ENCODE measurements around the gene AVL9.

AVL9 gene

DNA sequence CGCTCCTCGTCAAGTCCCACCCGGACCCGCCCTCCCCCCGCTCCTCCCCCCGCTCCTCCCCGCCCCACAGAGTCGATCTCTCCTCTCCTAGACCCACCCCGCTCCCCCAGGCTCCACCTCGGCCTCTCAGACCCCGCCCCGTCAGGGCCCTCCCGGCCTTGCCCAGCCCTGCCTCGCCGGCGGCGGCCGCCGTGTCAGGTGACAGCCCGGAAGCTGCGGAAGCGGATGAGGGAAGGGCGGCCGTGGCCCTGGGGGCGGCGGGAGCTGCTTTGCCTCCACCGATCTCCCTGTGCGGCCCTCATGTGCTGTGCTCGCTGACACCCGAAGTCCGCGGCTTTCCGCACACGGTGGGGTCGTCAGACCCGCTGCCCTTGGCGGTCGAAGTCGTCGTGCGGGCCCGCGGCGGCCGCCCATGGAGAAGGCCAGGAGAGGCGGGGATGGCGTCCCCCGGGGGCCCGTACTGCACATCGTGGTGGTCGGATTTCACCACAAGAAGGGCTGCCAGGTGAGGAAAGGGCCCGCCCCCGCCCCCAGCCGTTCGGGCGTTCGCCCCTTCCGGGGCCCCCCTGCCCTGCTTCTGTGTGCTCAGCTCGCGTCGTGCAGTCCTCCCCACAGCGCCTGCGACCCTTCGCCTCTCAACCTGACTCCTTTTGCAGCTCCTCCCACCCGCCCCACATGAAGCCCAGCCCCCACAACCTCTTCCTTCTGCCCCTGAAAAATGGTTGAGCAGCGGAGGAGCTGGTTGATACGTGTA, at the start of gene AVL9:
Gene AVL9 (plus strand): TSS at position 192 of the 754 bp plus-strand sequence. CDS start 221 bp downstream, at position 413.
- H3K27ac ChIP-seq = peak within 1 kb of the TSS; percentile 79
- TF ChIP-seq ZFX (IDR thresholded peaks at IDR 0.05; ENCODE audit: borderline replicate concordance) = no peak
- TF ChIP-seq, protein P1, sequence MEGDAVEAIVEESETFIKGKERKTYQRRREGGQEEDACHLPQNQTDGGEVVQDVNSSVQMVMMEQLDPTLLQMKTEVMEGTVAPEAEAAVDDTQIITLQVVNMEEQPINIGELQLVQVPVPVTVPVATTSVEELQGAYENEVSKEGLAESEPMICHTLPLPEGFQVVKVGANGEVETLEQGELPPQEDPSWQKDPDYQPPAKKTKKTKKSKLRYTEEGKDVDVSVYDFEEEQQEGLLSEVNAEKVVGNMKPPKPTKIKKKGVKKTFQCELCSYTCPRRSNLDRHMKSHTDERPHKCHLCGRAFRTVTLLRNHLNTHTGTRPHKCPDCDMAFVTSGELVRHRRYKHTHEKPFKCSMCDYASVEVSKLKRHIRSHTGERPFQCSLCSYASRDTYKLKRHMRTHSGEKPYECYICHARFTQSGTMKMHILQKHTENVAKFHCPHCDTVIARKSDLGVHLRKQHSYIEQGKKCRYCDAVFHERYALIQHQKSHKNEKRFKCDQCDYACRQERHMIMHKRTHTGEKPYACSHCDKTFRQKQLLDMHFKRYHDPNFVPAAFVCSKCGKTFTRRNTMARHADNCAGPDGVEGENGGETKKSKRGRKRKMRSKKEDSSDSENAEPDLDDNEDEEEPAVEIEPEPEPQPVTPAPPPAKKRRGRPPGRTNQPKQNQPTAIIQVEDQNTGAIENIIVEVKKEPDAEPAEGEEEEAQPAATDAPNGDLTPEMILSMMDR (IDR thresholded peaks at IDR 0.05) = no peak

DNA sequence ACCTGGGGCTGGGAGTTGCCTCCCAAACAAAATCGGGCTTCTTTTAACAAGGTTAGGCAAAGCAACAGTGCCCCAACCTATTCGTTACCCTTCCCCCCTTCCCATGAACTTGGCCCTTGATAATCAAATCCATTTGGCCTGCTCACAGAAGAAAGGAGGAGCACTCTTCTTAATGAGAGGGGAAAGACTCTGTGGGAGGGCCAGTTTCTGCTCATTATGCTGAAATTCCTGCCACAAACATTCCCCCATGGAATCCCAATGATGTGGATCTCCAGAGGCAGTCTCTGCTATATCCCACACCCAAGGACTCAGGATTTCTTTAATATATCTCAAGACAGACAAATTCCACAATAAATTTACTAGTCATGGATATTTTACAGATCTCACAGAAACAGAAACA, 48.1 kb upstream of the AVL9 start:
- TF ChIP-seq, protein P1 (IDR thresholded peaks at IDR 0.05) = no peak
- TF ChIP-seq ZFX (IDR thresholded peaks at IDR 0.05; ENCODE audit: borderline replicate concordance) = no peak
- no peak overlapping the region for H3K27ac ChIP-seq

DNA sequence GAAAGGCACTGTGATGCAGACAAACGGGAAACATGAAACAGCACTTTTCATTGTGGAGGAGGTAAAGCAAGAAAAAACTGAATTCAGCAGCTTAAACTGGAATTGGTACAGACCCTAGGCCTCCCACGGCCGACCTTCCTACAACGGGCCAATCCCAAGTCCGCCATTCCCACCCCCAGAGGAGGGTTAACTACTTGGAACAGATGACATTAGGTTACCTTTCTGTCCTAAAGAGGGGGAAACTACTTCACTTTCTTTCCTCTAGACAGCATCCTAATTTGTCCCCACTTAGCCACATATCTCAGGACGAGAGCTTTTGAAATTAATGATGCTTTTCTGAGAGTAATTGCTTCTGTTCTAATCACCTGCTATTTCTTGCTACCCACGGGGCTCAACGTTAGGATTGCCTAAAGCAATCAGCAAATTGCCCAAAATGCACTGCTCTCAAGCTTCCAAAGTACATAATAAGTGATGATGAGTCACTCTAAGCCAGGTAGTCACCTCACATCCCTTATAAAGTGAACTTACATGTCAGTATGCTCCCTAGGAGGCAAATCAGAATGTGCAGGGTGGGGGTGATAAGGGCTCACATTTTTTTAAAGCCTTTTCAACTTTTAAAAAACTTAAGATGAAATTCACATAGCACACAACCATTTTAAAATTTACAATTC, 41.8 kb upstream of the AVL9 start:
- H3K27ac ChIP-seq = no peak overlapping the region
- TF ChIP-seq ZFX (IDR thresholded peaks at IDR 0.05; ENCODE audit: borderline replicate concordance) = no peak
- TF ChIP-seq, protein P1 (IDR thresholded peaks at IDR 0.05) = no peak

- TF ChIP-seq, protein P1 (IDR thresholded peaks at IDR 0.05) = no peak
- no peak for TF ChIP-seq ZFX (IDR thresholded peaks at IDR 0.05; ENCODE audit: borderline replicate concordance)
- no peak overlapping the region for H3K27ac ChIP-seq
These were observed 37.3 kb upstream of the AVL9 start for GRCh38 chr7:32458025-32458424.

DNA sequence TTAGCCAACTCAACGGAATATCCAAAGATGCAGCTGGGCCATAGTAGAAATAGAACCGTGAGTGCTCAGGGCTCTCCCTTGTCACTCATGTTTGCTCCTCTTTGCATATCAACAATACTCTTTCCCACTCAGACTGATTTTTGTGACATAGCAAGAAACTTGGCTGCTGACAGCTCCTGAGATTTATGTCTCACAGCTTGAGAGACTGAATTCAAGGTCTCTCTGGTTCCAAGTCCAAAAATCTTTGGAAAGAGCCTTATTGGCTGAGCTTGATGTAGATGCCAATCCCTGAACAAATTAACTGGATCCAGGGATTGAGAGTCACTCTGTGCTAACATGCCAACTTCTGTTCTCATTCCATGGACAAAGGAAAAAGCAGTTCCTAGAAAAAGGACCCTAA, 35.5 kb upstream of the AVL9 start:
- no peak overlapping the region for H3K27ac ChIP-seq
- TF ChIP-seq, protein P1 (IDR thresholded peaks at IDR 0.05) = no peak
- no peak for TF ChIP-seq ZFX (IDR thresholded peaks at IDR 0.05; ENCODE audit: borderline replicate concordance)

DNA sequence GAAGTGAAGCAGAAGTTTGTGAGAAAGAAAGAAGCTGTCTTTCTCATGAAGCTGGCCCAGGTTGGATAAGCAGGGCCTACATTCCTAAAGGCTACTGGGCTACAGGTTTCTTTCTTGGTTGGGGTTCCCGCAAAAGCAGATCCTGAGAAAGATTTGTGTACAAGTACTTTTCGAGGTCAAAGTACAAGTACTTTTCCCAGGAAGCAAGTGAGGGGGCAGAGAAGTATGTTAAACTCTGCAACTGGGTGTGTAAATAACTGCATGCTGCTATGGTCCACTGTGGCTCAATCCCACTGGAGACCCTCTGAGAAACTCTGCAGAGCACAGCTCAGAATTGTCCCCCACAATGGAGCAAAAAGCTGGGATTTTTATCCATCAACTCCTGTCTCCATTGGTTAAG, 33.8 kb upstream of the AVL9 start:
- H3K27ac ChIP-seq = no peak overlapping the region

More for the DNA sequence above, 33.8 kb upstream of the AVL9 start:
- TF ChIP-seq, protein P1 (IDR thresholded peaks at IDR 0.05) = no peak
- no peak for TF ChIP-seq ZFX (IDR thresholded peaks at IDR 0.05; ENCODE audit: borderline replicate concordance)

All from 22Rv1 (cell line).